ENCODE measurements around the gene MANEAL.

MANEAL gene

DNA sequence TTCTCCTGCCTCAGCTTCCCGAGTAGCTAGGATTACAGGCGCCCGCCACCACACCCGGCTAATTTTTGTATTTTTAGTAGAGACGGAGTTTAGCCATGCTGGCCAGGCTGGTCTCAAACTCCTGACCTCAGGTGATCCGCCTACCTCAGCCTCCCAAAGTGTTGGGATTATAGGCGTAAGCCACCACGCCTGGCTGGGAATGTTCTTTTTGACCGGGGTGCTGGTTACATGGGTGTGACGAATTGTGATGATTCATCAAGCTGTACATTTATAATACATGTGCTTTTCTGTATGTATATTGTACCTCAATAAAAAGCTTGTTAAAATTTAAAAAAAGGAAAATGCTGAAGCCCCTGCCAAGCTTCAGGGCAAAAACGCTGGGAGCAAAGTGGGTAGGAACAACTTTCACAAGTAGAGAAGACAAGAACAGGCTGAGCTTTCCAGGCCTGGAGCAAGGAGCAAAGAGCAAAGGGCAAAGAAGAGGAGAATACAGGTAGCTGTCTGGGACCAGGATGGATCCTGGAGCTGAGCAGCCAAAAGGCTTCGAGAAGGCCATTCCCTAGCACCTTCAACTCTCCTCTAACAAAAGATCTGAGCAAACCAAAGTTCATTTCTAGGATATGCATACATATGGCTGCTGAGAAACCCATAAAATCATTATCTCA, 34.9 kb downstream of the MANEAL start:
- DNase-seq = no peak

DNA sequence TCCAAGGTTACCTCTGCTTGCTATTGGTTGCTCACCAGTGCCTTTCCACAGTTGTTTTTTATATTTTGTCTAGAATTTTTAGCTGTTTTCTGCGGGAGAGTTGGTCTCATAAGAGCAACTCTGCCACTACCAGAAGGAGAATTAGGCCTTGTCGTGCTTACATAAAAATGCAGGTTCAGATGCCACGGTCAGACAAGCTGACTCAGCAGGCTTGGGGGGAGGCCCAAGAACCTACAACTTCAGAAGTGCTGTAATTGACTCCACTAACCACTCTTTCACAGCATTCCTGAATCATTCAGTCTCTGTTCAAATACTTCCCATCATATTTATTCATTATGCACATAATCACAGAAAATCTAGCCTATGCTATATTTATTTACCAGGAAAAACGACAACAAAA, 37.5 kb downstream of the MANEAL start:
- DNase-seq = no peak

DNA sequence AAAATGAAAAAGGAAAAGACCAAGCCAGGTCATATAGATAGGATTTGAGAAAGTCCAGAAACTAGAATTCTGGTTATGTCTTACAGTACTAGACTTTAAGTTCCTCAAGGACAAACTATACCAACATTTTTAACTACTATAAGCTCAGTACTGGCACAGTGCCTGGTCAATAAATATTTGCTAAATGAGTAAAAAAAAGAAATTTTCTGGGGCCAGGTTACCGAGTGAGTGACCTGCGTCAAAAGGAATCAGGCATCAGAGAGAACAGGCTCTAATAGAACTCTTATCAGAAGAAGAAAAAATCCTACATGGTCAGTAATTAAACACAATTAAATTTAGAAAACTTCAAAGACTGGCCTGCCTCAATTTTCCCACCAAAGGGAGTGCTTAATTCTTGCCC, 38.2 kb downstream of the MANEAL start:
- DNase-seq = no peak

DNA sequence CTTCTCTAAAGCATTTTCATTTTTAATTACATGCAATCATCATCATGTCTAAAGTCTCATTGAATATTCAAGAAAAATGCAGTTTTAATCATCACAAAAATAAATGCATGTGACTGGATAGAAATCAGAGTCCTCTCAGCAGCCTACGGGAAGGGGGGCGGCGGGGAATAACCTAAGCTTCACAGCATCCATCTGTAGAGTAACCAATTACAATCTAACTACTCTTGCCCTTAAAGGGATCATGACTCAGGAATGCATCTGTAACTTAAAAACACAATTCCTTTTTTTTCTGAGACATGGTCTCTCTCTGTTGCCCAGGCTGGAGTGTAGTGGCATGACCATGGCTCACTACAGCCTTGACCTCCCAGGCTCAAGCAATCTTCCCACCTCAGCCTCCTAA, 43.1 kb downstream of the MANEAL start:
- DNase-seq = no peak

DNA sequence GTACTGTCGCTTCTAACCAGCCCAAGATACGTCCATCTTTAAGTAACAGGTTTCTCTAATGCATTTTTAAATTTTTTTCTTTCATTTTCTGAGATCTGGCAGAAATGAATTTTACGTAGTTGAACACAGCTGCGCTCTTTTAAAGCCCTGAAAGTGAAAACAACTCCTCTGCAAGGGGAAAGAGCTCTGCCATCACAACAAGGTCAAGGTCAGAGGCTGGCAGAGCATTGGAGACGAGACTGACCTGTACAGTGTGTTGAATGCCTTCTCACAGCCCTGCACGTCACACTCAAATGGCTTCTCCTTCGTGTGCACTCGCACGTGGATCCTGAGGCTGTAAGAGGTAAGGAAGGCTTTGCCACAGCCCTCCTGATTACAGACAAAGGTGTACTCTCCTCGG, 46.0 kb downstream of the MANEAL start:
- DNase-seq = no peak

DNA sequence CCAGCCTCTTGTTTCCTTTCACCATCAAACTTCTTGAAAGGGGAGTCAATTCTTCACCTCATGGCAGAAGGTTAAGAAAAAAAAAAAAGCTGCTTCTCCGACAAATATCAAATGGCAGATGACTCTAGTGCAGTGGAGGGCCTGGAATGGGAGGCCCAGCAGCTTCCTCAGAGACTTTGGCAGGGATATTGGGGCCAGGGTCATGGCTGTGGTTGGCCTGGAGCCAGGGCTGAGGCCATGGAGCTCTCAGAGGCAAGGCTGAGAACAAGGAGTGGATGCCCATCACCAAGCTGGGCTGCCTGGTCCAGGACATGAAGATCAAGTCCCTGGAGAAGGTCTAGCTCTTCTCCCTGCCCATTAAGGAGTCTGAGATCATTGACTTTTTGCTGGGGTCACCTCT, 47.1 kb downstream of the MANEAL start:
- no peak for DNase-seq

DNA sequence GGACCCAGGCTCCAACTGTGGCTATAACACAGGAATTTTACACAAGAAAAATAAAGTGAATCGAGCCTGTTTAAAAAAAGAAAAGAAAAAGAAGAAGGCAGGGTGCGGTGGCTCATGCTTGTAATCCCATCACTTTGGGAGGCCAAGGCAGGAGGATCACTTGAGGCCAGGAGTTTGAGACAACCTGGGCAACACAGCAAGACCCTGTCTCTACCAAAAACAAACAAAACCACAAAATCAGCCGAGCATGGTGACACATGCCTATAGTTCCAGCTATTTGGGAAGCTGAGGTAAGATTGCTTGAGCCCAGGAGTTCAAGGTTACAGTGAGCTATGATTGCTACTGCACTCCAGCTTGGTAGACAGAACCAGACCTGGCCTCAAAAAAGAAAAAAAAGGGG, 48.0 kb downstream of the MANEAL start:
- no peak for DNase-seq

DNA sequence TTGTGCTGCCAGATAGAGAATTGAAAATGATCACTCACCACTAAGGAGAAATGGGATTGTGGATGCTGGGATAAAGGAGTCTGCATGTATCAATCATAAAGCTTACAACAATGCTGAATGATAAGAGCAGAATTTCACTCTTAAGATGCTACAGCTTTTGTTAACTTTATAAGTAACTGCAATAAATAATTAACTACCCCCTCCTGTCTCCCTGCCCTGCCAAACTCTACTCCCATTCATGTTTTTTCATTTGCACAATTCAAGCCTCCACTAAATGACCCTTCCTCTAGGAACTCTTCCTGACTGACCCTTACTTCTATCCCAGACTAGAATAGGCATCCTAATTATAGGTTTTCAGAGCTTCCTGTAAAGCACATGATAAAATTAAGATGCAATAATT, 50.9 kb downstream of the MANEAL start:
- DNase-seq = no peak

DNA sequence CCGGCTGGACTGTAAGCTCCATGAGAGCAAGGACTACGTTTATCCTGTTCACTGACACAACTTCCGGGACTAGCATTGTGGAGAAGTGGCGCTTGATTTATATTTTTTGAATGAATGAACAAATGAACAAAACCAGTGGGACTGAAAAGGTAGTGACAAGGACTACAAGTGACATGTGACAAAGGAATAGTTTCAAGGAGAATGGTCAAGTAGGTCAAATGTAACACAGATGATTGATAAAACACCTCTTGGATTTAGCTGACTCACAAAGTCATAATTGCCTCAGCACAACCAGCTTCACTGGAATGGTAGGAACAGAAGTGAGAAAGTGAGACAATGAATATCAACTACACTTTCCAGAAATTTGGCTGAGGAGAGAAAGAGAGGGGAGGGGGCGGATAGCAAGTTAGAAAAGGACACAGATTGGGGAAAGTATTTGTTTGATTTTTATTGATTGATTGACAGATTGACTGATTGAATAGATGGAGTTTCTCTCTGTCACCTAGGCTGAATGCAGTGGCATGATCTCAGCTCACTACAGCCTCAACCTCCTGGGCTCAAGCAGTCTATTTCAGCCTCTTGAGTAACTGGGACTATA, 51.5 kb downstream of the MANEAL start:
- DNase-seq = no peak

DNA sequence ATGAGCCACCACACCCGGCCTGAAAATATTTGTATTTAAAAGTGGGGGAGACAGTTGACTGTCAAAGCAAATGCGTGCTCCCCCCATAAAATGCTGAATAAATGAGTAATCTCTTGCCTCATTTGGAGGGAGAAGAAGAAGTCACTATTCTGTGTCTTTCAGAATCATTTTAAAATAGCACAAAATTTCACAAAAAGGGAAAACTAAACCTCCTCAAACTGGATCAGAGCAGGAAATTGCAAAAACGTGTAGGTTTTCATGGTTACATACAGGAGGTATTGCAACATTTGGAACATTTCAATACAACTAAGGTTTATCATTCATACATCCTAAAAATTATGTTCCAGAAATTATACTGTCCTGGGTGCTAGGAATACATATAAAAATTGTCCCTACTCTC, 52.1 kb downstream of the MANEAL start:
- no peak for DNase-seq

DNA sequence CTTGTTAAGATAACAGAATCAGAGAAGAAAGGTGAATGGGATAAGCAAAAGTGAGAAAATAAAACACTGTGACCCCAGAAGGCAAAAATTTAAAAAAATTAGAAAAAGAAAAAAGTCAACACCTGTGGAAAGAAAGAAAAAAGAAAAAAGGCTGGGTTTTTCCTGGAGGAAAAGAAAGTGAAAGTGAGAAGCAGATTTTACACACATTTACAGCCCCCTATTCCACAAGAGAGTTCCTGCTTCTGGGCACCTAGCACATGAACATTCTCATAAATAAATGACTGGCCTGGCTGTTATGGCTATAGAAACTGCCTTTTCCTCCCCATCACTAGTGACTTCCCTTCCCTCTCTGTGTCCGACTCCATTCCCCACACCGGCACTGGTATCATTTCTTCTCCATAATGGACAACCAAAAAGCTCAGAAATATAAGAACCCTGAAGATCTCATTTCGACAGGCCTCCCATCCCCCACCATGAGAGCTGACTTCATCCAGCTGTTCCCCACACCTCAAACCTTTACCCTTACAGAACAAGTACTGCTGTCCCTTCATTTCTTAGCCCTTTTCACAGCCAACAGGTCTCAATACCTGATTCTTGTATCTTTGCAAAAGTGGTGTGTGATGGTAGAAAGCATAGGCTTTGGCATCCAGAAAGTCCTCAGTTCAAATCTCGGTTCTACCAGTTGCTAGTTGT, 53.1 kb downstream of the MANEAL start:
- DNase-seq = no peak

DNA sequence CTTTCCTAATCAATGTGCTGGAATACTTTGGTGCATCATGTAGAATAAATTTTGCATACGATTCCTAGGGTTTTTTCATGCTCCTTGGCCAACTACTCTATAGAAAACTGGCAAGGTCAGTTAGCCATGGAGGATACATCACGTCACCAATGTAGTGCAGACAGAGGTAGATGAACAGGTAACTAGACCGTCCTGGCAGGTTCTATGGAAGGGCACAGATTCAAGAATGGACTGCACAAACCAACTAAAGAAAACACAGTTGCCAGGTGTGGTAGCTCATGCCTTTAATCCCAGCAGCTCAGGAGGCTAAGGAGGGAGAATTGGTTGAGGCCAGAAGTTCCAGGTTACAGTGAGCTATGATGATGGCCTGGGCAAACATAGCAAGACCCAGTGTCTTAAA, 55.8 kb downstream of the MANEAL start:
- no peak for DNase-seq

DNA sequence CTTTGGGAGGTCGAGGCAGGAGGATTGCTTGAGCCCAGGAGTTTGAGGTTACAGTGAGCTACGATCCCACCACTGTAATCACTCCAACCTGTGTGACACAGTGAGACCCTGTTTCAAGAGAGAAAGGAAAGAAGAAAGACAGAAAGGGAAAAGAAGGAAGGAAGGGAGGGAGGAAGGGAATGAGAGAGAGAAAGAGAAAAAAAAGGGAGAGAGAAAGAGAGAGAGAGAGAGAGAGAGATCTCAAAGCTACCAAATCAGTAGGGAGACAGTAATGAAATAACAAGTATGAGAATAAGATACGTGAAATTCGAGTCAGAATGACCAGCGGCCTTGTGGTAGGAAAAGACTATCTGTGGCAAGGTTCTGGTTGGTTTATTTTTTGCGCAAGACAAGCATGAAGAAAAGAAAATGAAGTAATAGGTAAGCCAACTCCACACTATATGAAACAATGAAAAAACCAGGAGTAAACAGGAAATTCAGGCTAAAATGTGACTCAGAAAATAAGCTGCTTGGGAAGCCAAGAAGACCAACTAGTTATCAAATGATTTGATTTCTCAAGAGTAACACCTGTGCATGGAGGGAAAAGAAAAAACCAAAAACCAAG, 56.8 kb downstream of the MANEAL start:
- no peak for DNase-seq

Measured in NCI-H1417 treated with DMSO at 0.1 percent for 48 hours (cell line).